Neural cell (in vitro differentiated cells): ENCODE measurements around the gene TBL1XR1.

Source experiments
- CTCF ChIP-seq: fragments of 450-650 bp; IDR thresholded peaks from 2 replicates; pipeline ENCODE4 v1.5.1; 2014; ENCODE audit warnings: antibody characterized with exemption, mild to moderate bottlenecking, moderate library complexity; ENCODE audit not compliant: poor library complexity, severe bottlenecking
- EP300 ChIP-seq: fragments of 450-650 bp; conservative IDR thresholded peaks from 2 replicates; pipeline ENCODE4 v1.6.1; 2014; ENCODE audit warnings: antibody characterized with exemption, mild to moderate bottlenecking, moderate library complexity; ENCODE audit not compliant: poor library complexity, severe bottlenecking
- MXI1 ChIP-seq: fragments of 450-650 bp; conservative IDR thresholded peaks from 2 replicates; pipeline ENCODE4 v1.6.1; 2014; ENCODE audit warnings: antibody characterized with exemption, mild to moderate bottlenecking; ENCODE audit not compliant: poor library complexity, severe bottlenecking
- POLR2AphosphoS5 ChIP-seq: IDR thresholded peaks from 2 replicates; pipeline ENCODE4 v1.6.1; 2012
- REST ChIP-seq: IDR thresholded peaks from 2 replicates; pipeline ENCODE4 v1.6.1; 2012; ENCODE audit warnings: borderline replicate concordance

DNA sequence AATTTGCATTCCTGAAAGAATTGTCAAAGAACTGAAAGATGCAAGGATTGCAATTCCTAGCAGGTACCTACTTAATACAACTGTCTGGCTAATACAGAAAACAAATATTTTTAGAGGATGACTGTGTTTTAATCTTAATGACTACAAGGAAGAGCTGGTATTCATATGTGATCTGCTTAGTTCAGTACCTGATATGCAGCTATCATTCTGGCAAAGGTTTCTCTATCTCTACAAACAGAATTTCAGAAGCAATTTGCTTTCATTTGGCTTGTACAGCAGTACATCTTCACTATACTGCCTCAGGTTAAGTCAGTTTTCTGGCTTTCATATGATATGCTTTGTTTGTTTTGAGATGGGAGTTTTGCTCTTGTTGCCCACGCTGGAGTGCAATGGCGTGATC lies 51.3 kb downstream of the TBL1XR1 start:
- TF ChIP-seq CTCF (no peak), MXI1 (no peak), EP300 (no peak), POLR2AphosphoS5 (no peak), REST (no peak)
